Uterus (tissue), 2 donors: Measurements from ENCODE around the gene VPS45.

Source experiments
- CTCF ChIP-seq, 4 experiments: fragments of 200-600 bp in 2 of 4; fragments of 450-650 bp in 2 of 4; sonication (generic) in 2 of 4; IDR thresholded peaks; one replicate each; pipeline ENCODE4 v1.5.1; 2016 to 2019; ENCODE audit warnings: antibody characterized with exemption in 4 of 4, mild to moderate bottlenecking in 2 of 4, moderate library complexity in 1 of 4
- POLR2A ChIP-seq, 2 donors: fragments of 450-650 bp; IDR thresholded peaks; one replicate each; pipeline ENCODE4 v1.6.1; 2016; ENCODE audit warnings: antibody characterized with exemption in 2 of 2, mild to moderate bottlenecking in 1 of 2, moderate library complexity in 1 of 2

DNA sequence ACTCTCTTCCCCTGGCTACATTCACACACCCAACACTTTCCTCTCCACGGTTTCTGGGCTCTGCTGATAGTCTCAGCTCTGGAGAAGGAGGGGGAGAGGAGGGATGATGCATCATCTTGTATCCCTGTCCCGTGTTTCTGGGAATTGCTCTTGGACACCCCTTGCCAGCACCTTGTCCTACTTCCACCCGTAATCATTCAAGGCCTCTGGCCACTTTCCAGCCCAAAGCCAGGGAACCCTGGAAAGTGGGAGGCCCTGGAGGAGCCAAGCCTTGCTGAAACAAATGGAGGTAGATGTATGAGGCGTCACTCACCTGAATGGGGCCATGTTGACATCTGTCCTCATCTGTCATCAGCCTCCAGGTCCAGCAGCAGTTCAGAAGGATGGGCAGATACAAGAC, 86.6 kb downstream of the VPS45 start:
- no peak for TF ChIP-seq POLR2A (IDR thresholded peaks at IDR 0.05)
- no peak for TF ChIP-seq CTCF (IDR thresholded peaks at IDR 0.05)
